GM12801 (cell line): ENCODE measurements around the gene DUOX2.

Experiments
- CTCF ChIP-seq: IDR thresholded peaks from one replicate; pipeline ENCODE4 v1.5.1; 2011; ENCODE audit warnings: control low read depth; ENCODE audit not compliant: insufficient read length; ENCODE audit errors: extremely low read depth

The DUOX2 gene

DNA sequence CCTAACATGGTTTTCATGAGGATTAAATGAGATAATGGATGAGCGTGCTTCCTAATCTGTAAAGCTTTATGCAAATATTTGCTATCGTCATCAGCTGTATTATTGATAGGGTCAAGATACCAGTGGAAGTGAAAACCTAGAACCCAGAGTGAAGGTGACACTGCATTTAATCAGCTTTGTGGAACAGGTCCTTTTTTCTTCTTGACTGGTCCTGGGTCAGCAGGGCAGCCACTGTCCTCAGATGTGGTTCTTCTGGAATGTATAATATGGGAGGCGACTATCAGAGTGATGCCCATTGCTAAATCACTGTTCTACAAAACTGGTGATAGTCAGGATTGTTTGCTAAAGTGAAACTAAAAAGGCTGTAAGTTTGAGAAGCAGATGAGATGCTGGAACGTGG is 49.6 kb downstream of the DUOX2 start:
- TF ChIP-seq CTCF: no peak

GRCh38 chr15:45050587-45050986 is 63.4 kb downstream of the DUOX2 start:
- no peak for TF ChIP-seq CTCF

DNA sequence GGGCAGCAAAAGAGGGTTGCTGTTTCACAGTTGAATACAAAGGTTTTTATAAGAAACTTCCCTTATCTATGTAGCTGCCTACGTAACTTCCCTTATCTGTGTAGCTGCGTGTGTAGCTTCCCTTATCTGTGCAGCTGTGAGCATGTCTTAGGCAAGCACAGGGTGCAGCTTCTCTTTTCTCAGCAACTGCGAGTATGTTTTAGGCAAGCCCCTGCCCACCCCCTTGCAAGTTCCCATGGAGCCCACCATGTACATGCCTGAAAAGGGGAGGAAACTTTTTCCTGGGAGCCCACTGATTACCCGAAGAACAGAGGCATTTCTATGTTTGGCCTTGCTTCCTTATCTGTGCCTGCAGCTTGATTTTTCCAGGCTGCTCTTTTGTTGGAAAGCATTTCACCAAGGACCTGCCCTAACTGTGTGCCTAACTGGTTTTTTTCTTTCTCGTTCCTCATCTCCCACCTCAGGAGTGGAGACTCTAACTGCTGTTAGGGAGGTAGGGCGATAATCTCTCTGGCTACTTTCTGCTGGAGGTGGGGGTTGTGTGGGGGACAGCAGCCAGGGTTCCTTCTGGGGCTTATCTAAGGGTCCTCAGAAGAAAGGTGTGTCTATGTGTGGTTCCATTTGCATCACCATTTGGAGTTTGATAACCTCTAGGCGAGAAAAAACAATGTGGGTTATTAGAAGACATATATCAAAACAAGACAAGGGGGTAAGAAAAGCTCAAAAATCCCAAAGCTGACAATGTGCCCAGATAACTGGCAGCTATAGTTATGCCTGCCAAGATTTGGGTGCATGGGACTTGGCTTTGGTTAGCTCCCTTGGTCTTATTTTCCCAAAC is 65.0 kb downstream of the DUOX2 start:
- no peak for TF ChIP-seq CTCF
